MM.1S (cell line): ENCODE data around the gene SYTL3.

Source experiments
- DNase-seq: peaks from one replicate; pipeline ENCODE4 v3.0.0-alpha.2; 2015
- H2AFZ ChIP-seq: fragments of 300-600 bp; sonication (generic); 2 replicates; pipeline ENCODE4 v1.6.0; 2016; ENCODE audit warnings: antibody characterized with exemption, low read length
- H3F3A ChIP-seq: fragments of 300-600 bp; sonication (generic); 2 replicates; pipeline ENCODE4 v1.6.1; 2016; ENCODE audit warnings: mild to moderate bottlenecking, antibody characterized with exemption, low read length, moderate library complexity, mixed read lengths; ENCODE audit not compliant: insufficient read depth
- H3K27ac ChIP-seq: fragments of 300-600 bp; sonication (generic); 2 replicates; pipeline ENCODE4 v1.5.1; 2016; ENCODE audit warnings: mild to moderate bottlenecking, low read length
- H3K27me3 ChIP-seq: fragments of 300-600 bp; sonication (generic); replicated peaks from 2 replicates; pipeline ENCODE4 v1.6.0; 2016; ENCODE audit warnings: low read length; ENCODE audit not compliant: insufficient read depth
- H3K36me3 ChIP-seq: fragments of 300-600 bp; sonication (generic); replicated peaks from 2 replicates; pipeline ENCODE4 v1.6.1; 2016; ENCODE audit warnings: mild to moderate bottlenecking, low read length, mixed read lengths; ENCODE audit not compliant: insufficient read depth
- H3K4me1 ChIP-seq: fragments of 300-600 bp; sonication (generic); 2 replicates; pipeline ENCODE4 v1.6.1; 2016; ENCODE audit warnings: low read length, mixed read lengths
- H3K4me2 ChIP-seq: fragments of 300-600 bp; sonication (generic); 2 replicates; pipeline ENCODE4 v1.6.0; 2016; ENCODE audit warnings: low read depth, low read length
- H3K4me3 ChIP-seq: fragments of 300-600 bp; sonication (generic); 2 replicates; pipeline ENCODE4 v1.5.1; 2016; ENCODE audit warnings: low read length, mixed read lengths
- H3K79me2 ChIP-seq: fragments of 300-600 bp; sonication (generic); 2 replicates; pipeline ENCODE4 v1.6.1; 2016; ENCODE audit warnings: mixed run types, low read length, mixed read lengths
- H3K9ac ChIP-seq: fragments of 300-600 bp; sonication (generic); 2 replicates; pipeline ENCODE4 v1.6.1; 2016; ENCODE audit warnings: low read length, mixed read lengths
- H3K9me2 ChIP-seq: fragments of 300-600 bp; sonication (generic); replicated peaks from 2 replicates; pipeline ENCODE4 v1.6.1; 2016; ENCODE audit warnings: mild to moderate bottlenecking, low read length, mixed read lengths; ENCODE audit not compliant: insufficient read depth
- H3K9me3 ChIP-seq: fragments of 300-600 bp; sonication (generic); replicated peaks from 2 replicates; pipeline ENCODE4 v1.6.1; 2016; ENCODE audit warnings: mild to moderate bottlenecking, low read length, mixed read lengths; ENCODE audit not compliant: insufficient read depth
- H4K20me1 ChIP-seq: fragments of 300-600 bp; sonication (generic); 2 replicates; pipeline ENCODE4 v1.6.1; 2016; ENCODE audit warnings: mild to moderate bottlenecking, low read length, moderate library complexity, mixed read lengths; ENCODE audit not compliant: insufficient read depth
- EZH2 ChIP-seq: fragments of 300-600 bp; sonication (generic); optimal IDR thresholded peaks from 2 replicates; pipeline ENCODE3; 2017; ENCODE audit warnings: low read depth, mild to moderate bottlenecking, antibody characterized with exemption, low read length, mixed read lengths
- EZH2phosphoT487 ChIP-seq: fragments of 300-600 bp; sonication (generic); IDR thresholded peaks from 2 replicates; pipeline ENCODE4 v1.6.1; 2018; ENCODE audit warnings: antibody characterized with exemption, low read length
- TF ChIP-seq, protein P1 (sequence below): fragments of 300-600 bp; sonication (generic); IDR thresholded peaks from 2 replicates; pipeline ENCODE4 v1.5.1; 2016; ENCODE audit warnings: antibody characterized with exemption, low read length, mixed read lengths

The SYTL3 gene

DNA sequence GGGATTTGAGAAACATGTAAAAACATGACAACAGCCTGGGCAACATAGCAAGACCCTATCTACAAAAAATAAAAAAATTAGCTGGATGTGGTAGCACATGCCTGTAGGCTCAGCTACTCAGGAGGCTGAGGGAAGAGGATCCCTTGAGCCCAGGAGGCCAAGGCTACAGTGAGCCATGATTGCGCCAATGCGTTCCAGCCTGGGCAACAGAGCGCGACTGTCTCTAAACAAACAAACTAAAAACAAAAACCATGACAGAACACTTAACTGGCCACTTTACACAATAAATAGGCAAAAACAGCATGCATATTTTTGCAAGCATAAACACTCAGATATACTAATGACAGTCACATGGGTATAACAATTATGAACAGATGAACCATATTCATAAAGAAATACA is 60.0 kb downstream of the SYTL3 start:
- H3K4me1 ChIP-seq: peaks cover 15% of the 10 kb centered on the region
- no peak overlapping the region for H3K9ac ChIP-seq
- DNase-seq: no peak
- H3K4me2 ChIP-seq: no peak overlapping the region
- no peaks in the 10 kb centered on the region for H3K79me2 ChIP-seq
- H3K4me3 ChIP-seq: no peak overlapping the region
- no peaks in the 10 kb centered on the region for H3F3A ChIP-seq
- H4K20me1 ChIP-seq: no peaks in the 10 kb centered on the region
- H2AFZ ChIP-seq: no peak overlapping the region
- H3K27me3 ChIP-seq: no peaks in the 10 kb centered on the region
- H3K36me3 ChIP-seq: no peaks in the 10 kb centered on the region
- no peaks in the 10 kb centered on the region for H3K9me2 ChIP-seq
- H3K27ac ChIP-seq: no peak overlapping the region
- no peaks in the 10 kb centered on the region for H3K9me3 ChIP-seq
- TF ChIP-seq EZH2phosphoT487 (no peak), EZH2 (no peak)
- TF ChIP-seq, protein P1, sequence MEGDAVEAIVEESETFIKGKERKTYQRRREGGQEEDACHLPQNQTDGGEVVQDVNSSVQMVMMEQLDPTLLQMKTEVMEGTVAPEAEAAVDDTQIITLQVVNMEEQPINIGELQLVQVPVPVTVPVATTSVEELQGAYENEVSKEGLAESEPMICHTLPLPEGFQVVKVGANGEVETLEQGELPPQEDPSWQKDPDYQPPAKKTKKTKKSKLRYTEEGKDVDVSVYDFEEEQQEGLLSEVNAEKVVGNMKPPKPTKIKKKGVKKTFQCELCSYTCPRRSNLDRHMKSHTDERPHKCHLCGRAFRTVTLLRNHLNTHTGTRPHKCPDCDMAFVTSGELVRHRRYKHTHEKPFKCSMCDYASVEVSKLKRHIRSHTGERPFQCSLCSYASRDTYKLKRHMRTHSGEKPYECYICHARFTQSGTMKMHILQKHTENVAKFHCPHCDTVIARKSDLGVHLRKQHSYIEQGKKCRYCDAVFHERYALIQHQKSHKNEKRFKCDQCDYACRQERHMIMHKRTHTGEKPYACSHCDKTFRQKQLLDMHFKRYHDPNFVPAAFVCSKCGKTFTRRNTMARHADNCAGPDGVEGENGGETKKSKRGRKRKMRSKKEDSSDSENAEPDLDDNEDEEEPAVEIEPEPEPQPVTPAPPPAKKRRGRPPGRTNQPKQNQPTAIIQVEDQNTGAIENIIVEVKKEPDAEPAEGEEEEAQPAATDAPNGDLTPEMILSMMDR: no peak

DNA sequence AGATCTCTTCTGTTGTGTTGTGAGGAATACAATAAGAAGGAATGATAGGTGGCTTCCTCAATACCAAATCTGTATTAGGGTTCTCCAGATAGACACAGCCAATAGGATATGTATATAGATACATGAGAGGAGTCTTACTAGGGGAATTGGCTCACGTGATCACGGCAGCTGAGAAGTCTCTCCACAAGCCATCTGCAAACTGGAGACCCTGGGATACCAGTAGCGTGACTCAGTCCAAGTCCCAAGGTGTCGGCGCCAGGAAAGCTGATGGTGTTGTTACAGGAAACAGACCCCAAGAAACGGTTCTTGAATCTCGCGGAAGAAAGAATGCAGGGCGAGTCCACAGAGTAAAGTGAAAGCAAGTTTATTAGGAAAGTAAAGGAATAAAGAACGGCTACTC is 61.4 kb downstream of the SYTL3 start:
- H3K4me1 ChIP-seq: peaks cover 15% of the 10 kb centered on the region
- no peak overlapping the region for H3K27ac ChIP-seq
- no peak overlapping the region for H3K9ac ChIP-seq
- H3K79me2 ChIP-seq: no peaks in the 10 kb centered on the region
- H3F3A ChIP-seq: no peaks in the 10 kb centered on the region
- no peak for DNase-seq
- no peaks in the 10 kb centered on the region for H3K27me3 ChIP-seq
- H3K9me3 ChIP-seq: no peaks in the 10 kb centered on the region
- TF ChIP-seq EZH2 (no peak), EZH2phosphoT487 (no peak)
- TF ChIP-seq, protein P1: no peak
- no peaks in the 10 kb centered on the region for H3K36me3 ChIP-seq
- no peaks in the 10 kb centered on the region for H4K20me1 ChIP-seq
- no peaks in the 10 kb centered on the region for H3K9me2 ChIP-seq
- H3K4me3 ChIP-seq: no peak overlapping the region
- no peak overlapping the region for H3K4me2 ChIP-seq
- no peak overlapping the region for H2AFZ ChIP-seq

DNA sequence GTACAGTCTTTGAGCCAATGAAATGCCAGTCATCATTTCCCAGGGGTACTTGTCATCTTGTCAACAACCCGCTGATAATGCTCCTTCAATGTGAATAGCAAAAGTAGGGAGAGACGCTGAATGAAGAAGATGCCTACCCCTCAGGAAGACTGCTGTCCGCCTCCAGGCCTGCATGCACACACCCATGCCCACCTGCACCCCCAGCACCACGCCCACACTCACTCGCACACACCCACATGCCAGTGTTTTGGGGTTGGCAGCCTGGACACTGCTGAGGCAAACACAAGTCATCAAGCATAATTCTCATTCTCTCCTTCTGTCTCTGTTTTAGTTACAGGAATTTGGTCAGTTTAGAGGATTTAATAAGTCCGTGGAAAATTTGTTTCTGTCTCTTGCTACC is 63.6 kb downstream of the SYTL3 start:
- Histone ChIP-seq H3K27ac (no peak overlapping the region), H3K27me3 (no peaks in the 10 kb centered on the region), H3F3A (no peaks in the 10 kb centered on the region), H3K9ac (no peak overlapping the region), H4K20me1 (no peaks in the 10 kb centered on the region), H3K4me3 (no peak overlapping the region), H3K9me2 (no peaks in the 10 kb centered on the region), H3K79me2 (no peaks in the 10 kb centered on the region), H2AFZ (no peak overlapping the region), H3K4me1 (peaks cover 9% of the 10 kb centered on the region), H3K4me2 (no peak overlapping the region), H3K9me3 (no peaks in the 10 kb centered on the region), H3K36me3 (no peaks in the 10 kb centered on the region)
- no peak for DNase-seq
- TF ChIP-seq EZH2phosphoT487 (no peak), EZH2 (no peak)
- TF ChIP-seq, protein P1: no peak
